GM18867 (cell line): Measurements from ENCODE around the gene HGF.
"Not testable (repeated sequence)": the region's sequence is repeated elsewhere in the genome, so short reads cannot be mapped to it uniquely, and the experiment has no call there.

Experiments used
- ATAC-seq: cut with Tn5 transposase; IDR thresholded peaks from one replicate; pipeline ENCODE4 v1.9.1; 2021; ENCODE audit warnings: mild to moderate bottlenecking, moderate library complexity; ENCODE audit not compliant: unreplicated experiment

The HGF gene

GRCh38 chr7:81769891-81770727, at the start of gene HGF:
Gene HGF (minus strand): TSS chr7:81770047. CDS start chr7:81769971, 76 bp downstream.
- no peak for ATAC-seq

GRCh38 chr7:81816312-81816711, 46.5 kb upstream of the HGF start:
- no peak for ATAC-seq

- peak; percentile 94 for ATAC-seq
Measured at GRCh38 chr7:81812866-81813476, 43.1 kb upstream of the HGF start.

GRCh38 chr7:81811956-81812865, 42.4 kb upstream of the HGF start:
- ATAC-seq = peak; percentile 65

- no peak for ATAC-seq
Measured at GRCh38 chr7:81810476-81811155, 40.8 kb upstream of the HGF start.

- not testable (repeated sequence) for ATAC-seq
Measured at GRCh38 chr7:81808310-81808709, 38.5 kb upstream of the HGF start.

- ATAC-seq = no peak
Measured at GRCh38 chr7:81803267-81803666, 33.4 kb upstream of the HGF start.

- ATAC-seq = no peak
Measured at GRCh38 chr7:81802251-81802650, 32.4 kb upstream of the HGF start.

- no peak for ATAC-seq
Measured at GRCh38 chr7:81801532-81801931, 31.7 kb upstream of the HGF start.

GRCh38 chr7:81791568-81792518, 22.0 kb upstream of the HGF start:
- ATAC-seq = peak; percentile 67

GRCh38 chr7:81790686-81791085, 20.8 kb upstream of the HGF start:
- ATAC-seq = no peak

GRCh38 chr7:81790120-81790500, 20.3 kb upstream of the HGF start:
- no peak for ATAC-seq

GRCh38 chr7:81789406-81790119, 19.7 kb upstream of the HGF start:
- ATAC-seq = no peak

- no peak for ATAC-seq
Measured at GRCh38 chr7:81788246-81788645, 18.4 kb upstream of the HGF start.

GRCh38 chr7:81783818-81784217, 14.0 kb upstream of the HGF start:
- ATAC-seq = no peak

GRCh38 chr7:81780914-81781693, 11.3 kb upstream of the HGF start:
- ATAC-seq = no peak

- no peak for ATAC-seq
Measured at GRCh38 chr7:81779706-81780105, 9.9 kb upstream of the HGF start.

GRCh38 chr7:81777697-81778096, 7.8 kb upstream of the HGF start:
- ATAC-seq = no peak
